DMS153 (cell line): Measurements from ENCODE around the gene SNX13.

Experiments used
- DNase-seq: peaks from one replicate; lab custom pipeline; 2025; lab: John Stamatoyannopoulos, UW

Gene SNX13

GRCh38 chr7:17774716-17775288, 165.5 kb downstream of the SNX13 start:
- no peak for DNase-seq

- no peak for DNase-seq
Observed at GRCh38 chr7:17774248-17774647, 166.0 kb downstream of the SNX13 start.

GRCh38 chr7:17773289-17773626, 167.0 kb downstream of the SNX13 start:
- DNase-seq, result no peak

- DNase-seq, result no peak
Observed at GRCh38 chr7:17772581-17773288, 167.6 kb downstream of the SNX13 start.

- no peak for DNase-seq
Observed at GRCh38 chr7:17771901-17772408, 168.3 kb downstream of the SNX13 start.

- DNase-seq, result peak; percentile 57
Observed at GRCh38 chr7:17770710-17771375, 169.5 kb downstream of the SNX13 start.

GRCh38 chr7:17769918-17770317, 170.4 kb downstream of the SNX13 start:
- peak; percentile 77 for DNase-seq

- no peak for DNase-seq
Observed at GRCh38 chr7:17758008-17758407, 182.3 kb downstream of the SNX13 start.

- no peak for DNase-seq
Observed at GRCh38 chr7:17746020-17746530, 194.2 kb downstream of the SNX13 start.

GRCh38 chr7:17745610-17746009, 194.7 kb downstream of the SNX13 start:
- DNase-seq, result no peak

GRCh38 chr7:17743316-17743715, 197.0 kb downstream of the SNX13 start:
- DNase-seq, result no peak

GRCh38 chr7:17741426-17741825, 198.9 kb downstream of the SNX13 start:
- no peak for DNase-seq
